Pulmonary artery endothelial cell (primary cell): ENCODE results near the gene NEUROG3. TPM values are rescaled to one million over a fixed set of nuclear protein-coding genes. Genes with fewer than 3 reads are reported as not detected.

Source experiments
- DNase-seq: peaks from one replicate; pipeline ENCODE4 v3.0.0-alpha.2; 2011; ENCODE audit warnings: low read depth, low spot score
- total RNA-seq: library from RNA; depleted of rRNA; stranded (reverse); fragments of >200 nt; gene quantifications from 2 replicates; pipeline ENCODE4 v1.2.3, GENCODE V29; 2014

Gene NEUROG3
- not detected in 2 replicates for total RNA-seq

GRCh38 chr10:69573056-69573806 lies at the start of gene NEUROG3:
TSS of gene NEUROG3 (minus strand) at chr10:69573422. CDS start at chr10:69573043, 379 bp downstream.
- no peak for DNase-seq

DNA sequence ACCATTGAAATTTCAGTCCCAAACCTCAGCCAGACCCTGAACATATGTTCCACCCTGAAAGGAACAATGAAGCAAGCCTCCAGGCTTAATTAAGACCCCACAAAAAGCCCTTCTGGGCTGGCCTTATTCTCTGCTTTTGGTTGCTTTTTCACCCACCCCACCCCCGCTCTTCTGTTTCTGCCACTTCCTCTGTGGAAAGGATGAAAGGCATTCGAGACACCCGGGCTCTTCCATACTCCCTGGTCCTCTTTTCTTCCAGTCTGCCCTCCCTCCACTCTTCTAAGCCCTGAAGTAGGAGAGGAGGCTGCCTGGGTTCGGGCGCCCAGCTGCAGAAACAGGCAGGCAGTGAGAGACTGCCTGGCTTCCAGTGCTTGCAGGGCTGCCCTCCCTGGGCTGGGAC lies 47.4 kb upstream of the NEUROG3 start:
- no peak for DNase-seq

DNA sequence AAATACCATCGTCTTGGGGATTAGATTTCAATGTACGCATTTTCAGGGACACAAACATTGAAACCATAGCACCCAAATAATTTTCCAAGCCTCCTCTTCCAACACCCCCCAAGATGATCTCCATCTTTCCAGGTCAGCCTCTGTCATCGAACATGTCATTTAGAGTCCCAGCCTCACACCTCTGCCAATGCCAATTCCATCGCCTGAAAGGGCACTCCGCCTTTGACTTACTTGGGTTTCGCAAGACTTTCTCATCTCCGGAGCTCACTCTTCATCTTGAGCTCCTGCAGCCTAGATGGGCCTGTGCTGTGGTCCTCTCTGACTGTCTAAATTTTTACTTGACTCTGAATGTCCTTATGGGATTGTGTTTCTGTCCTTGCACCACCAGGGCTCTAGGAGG lies 46.4 kb upstream of the NEUROG3 start:
- DNase-seq = no peak

GRCh38 chr10:69618746-69619145 lies 45.5 kb upstream of the NEUROG3 start:
- DNase-seq = no peak

DNA sequence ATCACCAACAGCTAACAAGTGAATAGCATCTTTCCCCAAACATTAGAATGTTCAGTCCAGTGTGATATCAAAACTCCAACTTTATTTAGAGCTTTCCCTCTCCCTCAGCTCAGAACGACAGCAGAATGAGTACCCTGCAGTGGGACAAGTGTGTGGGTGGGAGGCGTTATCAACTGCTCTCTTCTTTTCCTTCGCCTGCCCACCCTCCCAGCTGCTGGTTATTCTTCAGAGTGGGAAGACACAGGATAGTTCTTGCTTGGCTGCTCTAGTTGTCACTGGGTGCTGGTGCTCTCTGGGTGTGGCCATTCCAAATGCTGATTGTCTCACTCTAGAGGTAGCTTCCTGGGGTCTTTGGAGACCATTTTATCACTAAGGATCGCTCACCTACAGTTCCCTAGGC lies 43.1 kb upstream of the NEUROG3 start:
- no peak for DNase-seq

DNA sequence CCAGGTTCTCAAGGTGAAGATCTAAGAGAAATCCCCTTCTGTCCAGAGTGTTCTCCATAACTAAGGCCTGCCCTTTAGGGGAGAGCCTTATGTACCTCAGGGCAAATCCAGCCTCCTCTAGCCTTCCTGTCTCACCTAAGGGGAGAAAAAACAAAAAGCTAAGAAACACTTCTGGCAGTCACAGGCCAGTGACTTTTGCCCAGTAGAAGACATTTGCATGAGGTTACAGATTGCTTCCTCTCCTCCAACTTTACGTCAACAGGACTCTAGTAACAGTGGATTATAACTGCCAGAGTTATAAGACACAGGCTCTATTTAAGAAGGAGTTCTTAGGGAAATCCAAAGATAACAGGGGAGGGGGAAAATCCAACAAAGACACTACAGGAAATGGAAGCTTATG lies 40.9 kb upstream of the NEUROG3 start:
- no peak for DNase-seq

DNA sequence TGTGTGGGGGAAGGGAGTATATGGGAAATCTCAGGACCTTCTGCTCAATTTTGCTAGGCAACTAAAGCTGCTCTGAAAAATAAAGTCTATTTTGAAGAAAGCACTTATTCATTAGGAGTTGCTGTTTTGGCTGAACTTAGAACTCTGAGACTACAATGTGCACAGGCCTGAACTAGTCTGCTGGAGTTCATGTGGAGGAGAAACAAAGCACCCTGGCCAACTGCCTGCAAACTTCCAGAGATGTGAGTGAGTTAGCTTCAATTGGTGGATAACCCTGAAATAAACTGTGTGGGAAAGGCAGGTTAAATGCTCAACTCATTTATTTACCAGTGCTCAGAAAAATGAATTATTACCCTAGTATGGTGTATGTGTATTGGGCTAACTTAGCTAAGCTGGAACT lies 39.5 kb upstream of the NEUROG3 start:
- DNase-seq = no peak

DNA sequence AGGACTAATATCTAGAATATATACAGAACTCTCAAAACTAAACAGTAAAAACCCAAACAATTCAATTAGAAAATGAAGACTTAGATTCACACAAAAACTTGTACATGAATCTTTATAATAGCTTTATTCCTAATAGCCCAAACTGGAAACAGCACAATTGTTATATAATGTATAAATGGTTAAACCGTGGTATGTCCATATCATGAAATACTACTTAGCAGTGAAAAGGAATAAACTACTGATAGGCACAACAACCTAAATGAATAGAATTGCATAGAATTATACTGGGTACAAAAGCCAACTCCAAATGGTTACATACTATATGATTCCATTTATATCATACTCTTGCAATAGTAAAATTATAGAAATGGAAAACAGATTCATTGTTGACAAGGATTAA lies 35.9 kb upstream of the NEUROG3 start:
- DNase-seq = no peak

GRCh38 chr10:69600761-69601330 lies 27.6 kb upstream of the NEUROG3 start:
- no peak for DNase-seq

DNA sequence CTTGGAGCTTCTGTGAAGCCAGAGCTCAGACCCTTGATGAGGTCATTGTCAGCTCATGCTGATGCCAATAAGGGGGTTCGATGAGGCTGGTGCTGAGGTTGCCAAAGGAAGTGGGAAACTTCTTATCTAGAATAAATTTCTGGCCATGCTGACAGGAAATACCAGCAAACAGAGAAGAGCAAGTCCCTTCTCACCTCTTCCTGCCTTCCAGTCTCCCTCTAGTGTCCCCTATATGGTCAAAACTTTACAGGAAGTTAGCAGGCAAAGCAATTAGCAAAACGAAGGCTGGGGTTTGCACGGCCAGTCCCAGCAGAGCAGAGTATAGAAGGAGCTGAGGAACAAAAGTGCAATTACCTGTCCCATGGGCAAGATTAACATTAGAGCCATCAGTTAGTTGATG lies 15.1 kb upstream of the NEUROG3 start:
- DNase-seq = no peak

- no peak for DNase-seq
Measured at GRCh38 chr10:69584624-69585023, 11.4 kb upstream of the NEUROG3 start.

GRCh38 chr10:69583106-69583505 lies 9.9 kb upstream of the NEUROG3 start:
- no peak for DNase-seq

GRCh38 chr10:69580435-69580834 lies 7.2 kb upstream of the NEUROG3 start:
- DNase-seq = no peak

DNA sequence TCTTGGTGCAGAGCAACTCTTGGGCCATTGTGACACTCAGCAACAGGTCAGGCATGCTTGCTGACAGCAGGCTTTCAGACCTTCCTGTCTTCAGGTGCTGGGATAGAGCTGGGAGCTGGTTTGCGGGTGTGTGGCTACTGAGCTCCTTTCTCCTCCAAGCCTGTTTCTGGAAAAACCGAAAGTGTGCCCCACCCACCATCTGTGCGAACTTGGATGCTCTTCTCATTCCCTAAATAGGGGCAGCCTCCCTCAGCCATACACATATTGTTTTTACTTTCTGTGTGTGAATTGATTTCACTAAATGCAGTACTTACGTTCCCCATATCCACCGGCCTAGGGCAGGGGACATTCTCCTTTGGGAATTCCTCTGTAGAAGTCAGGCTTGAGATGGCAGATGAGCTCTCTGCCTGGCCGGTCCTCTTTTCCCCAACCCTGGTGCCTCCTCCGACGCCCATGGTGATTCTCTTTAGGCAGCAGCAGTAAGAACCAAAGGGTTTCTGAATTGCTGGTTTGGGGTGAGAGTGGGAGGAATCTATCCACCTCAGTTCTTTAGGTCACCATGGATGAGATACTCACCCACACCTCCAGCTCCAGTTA lies 6.3 kb upstream of the NEUROG3 start:
- DNase-seq = no peak

- no peak for DNase-seq
Measured at GRCh38 chr10:69578508-69578991, 5.3 kb upstream of the NEUROG3 start.

DNA sequence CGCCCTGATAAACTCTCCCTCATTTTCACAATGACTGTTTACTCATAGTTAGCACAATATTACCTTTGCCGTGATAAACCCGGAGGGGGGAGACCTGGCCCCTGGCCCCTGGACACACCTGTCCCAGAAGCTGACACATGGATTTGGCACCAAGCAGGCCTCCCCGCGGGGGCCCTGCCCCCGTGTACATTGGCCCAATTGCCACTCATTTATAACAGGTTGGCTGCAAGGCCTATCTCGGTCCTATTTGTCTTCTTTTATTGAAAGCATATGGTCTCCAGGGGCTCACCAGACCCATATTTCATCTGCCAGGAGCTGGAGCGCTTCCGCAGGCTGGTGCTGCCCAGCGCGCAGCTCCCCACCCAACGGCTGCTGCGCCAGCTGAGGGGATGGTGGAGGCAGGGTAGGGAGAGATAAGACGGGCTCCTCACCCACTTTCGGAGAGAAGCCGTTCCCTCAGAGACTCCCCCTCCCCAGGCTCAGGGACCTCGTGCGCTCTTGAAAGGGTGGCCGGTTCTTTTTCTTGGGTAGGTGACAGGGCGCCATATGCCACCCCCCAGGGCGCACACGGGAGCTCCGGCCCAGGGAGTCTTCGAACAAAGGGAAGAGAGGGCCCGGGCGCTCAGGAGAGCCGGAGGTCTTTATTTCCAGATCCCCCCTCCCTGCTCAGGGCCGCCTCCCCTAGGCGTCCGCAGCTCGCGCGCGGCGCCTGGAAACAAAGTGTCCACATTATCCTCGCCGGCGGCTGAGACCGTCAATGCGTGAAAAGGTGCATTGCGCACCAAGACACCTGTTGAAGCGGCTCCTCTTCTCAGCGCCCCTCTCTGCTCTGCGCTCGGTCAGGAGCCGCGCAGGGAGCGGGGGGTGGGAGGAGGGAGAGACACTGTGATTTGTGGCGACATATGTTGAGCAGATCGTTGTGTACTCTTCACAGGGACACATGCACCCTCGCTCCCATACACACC lies 4.3 kb upstream of the NEUROG3 start:
- no peak for DNase-seq

- DNase-seq = no peak
Measured at GRCh38 chr10:69576334-69577011, 3.3 kb upstream of the NEUROG3 start.

GRCh38 chr10:69575164-69575722 lies 2.0 kb upstream of the NEUROG3 start:
- no peak for DNase-seq

DNA sequence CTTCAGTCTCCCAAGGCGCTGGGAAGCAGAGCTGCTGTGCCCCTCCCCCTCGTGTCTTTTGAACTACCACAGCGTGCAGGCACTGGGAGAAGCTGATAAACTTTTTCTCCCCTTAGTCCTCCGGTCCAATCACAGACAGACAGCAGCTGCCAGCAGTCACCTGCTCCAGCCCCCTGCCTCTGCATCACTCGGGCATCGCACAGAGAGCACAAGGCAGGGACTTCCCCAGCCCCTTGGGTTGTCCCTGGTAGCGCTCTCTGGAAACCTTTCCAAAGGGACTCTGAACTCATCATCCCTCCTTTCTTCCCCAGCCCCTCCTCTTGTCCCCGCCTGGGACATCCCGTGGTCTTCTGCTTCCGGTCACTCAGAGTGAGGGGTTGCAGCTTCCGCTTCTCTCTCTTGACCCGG lies 1.4 kb upstream of the NEUROG3 start:
- no peak for DNase-seq

DNA sequence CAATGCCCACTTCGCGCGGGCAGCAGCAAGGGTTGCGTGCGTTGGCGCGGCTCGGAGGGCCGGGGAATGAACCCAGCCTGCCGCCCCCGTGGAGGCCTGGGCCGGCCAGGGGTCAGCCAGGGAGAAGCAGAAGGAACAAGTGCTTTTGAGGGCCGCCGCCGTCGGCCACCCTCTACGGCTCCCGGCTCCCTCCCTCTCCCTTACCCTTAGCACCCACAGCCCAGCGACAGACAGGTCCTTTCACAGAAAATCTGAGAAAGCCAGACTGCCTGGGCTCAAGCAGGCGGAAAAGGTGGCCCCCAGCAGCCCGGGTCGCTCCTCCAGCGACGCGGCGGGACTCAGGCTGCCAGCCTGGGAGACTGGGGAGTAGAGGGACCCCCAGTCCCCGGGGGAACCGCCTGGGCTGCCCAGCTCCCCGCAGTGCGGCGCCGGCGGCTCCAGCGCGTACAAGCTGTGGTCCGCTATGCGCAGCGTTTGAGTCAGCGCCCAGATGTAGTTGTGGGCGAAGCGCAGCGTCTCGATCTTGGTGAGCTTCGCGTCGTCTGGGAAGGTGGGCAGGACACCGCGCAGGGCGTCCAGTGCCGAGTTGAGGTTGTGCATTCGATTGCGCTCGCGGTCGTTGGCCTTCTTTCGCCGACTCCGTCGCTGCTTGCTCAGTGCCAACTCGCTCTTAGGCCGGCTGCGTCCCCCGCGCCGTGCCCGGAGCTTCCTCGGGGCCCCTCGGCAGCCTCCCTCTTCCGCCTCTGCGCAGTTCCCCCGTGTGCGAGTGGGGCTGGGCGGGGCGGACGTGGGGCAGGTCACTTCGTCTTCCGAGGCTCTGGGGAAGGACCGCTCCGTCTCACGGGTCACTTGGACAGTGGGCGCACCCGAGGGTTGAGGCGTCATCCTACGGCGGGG lies 815 bp downstream of the NEUROG3 start:
- DNase-seq = no peak
